Nephron progenitor cell (in vitro differentiated cells): ENCODE results near the gene KY.

ENCODE experiments used
- DNase-seq: peaks from one replicate; pipeline ENCODE4 v3.0.0; 2021
- H3K27ac Mint-ChIP-seq: 2 replicates; pipeline ENCODE4 v1.8.0; 2021; ENCODE audit warnings: mild to moderate bottlenecking, moderate library complexity, mixed read lengths
- H3K27me3 Mint-ChIP-seq: 2 replicates; pipeline ENCODE4 v1.8.0; 2021; ENCODE audit warnings: mild to moderate bottlenecking, low read depth, mixed read lengths; ENCODE audit not compliant: poor library complexity
- H3K36me3 Mint-ChIP-seq: 2 replicates; pipeline ENCODE4 v1.8.0; 2021; ENCODE audit warnings: low read depth, mixed read lengths
- H3K4me1 Mint-ChIP-seq: 2 replicates; pipeline ENCODE4 v1.8.0; 2021; ENCODE audit warnings: mixed read lengths
- H3K4me3 Mint-ChIP-seq: 2 replicates; pipeline ENCODE4 v1.8.0; 2021; ENCODE audit warnings: mild to moderate bottlenecking, moderate library complexity, mixed read lengths
- H3K9me3 Mint-ChIP-seq: 2 replicates; pipeline ENCODE4 v1.8.0; 2021; ENCODE audit warnings: mild to moderate bottlenecking, moderate library complexity, mixed read lengths
- TF ChIP-seq, protein P1 (sequence below): fragments of 200-600 bp; sonication (generic); IDR thresholded peaks from 2 replicates; pipeline ENCODE4 v1.5.0; 2021; ENCODE audit warnings: antibody characterized with exemption

Gene KY

GRCh38 chr3:134606033-134607025 is 44.5 kb downstream of the KY start:
- Mint-ChIP-seq H3K4me3 (no peak overlapping the region), H3K9me3 (no peaks in the 10 kb centered on the region), H3K36me3 (no peaks in the 10 kb centered on the region), H3K27ac (no peak overlapping the region), H3K27me3 (peaks cover 16% of the 10 kb centered on the region), H3K4me1 (peaks cover 40% of the 10 kb centered on the region)
- TF ChIP-seq, protein P1, sequence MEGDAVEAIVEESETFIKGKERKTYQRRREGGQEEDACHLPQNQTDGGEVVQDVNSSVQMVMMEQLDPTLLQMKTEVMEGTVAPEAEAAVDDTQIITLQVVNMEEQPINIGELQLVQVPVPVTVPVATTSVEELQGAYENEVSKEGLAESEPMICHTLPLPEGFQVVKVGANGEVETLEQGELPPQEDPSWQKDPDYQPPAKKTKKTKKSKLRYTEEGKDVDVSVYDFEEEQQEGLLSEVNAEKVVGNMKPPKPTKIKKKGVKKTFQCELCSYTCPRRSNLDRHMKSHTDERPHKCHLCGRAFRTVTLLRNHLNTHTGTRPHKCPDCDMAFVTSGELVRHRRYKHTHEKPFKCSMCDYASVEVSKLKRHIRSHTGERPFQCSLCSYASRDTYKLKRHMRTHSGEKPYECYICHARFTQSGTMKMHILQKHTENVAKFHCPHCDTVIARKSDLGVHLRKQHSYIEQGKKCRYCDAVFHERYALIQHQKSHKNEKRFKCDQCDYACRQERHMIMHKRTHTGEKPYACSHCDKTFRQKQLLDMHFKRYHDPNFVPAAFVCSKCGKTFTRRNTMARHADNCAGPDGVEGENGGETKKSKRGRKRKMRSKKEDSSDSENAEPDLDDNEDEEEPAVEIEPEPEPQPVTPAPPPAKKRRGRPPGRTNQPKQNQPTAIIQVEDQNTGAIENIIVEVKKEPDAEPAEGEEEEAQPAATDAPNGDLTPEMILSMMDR = no peak
- no peak for DNase-seq

DNA sequence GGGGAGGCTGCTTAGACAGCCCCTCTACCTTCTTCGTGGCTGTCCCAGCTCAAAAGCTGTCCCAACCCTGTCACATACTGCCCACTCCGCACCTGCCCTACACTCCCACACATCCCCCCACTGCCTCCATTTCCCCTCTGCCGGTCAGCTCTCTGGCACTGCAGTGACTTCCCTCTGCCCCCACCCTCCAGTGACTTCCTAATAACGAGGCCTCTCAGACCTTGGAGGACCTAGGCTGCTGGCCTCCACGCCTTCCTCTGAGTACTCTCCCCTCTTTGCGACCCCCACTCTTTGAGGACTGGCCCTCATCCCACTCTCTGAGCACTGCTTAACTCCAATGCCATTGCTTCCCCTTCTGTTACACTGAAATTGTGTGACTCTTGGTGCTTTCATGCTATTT is 45.3 kb downstream of the KY start:
- Mint-ChIP-seq H3K4me3 (no peak overlapping the region), H3K27me3 (peaks cover 21% of the 10 kb centered on the region)
- TF ChIP-seq, protein P1 = no peak

DNA sequence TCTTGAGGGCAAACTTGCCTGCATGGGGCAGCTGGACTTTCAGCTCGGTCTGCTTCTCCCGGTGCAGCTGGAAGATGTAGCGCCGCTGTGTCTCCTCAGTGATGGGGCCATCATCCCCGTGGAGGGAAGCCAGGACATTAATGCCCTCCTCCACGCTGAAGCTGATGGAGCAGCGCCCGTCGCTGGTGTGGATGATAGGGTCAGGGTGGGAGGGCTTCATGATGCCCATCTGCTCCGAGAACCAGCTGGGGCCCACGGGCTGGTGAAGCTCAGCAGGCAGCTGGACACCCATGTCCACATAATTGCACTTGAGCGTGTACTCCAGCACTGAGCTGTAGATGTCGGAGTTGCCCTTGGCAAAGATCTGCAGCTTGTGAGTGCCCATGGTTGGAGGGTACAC is 46.9 kb downstream of the KY start:
- H3K36me3 Mint-ChIP-seq = no peaks in the 10 kb centered on the region
- TF ChIP-seq, protein P1 = no peak
- H3K9me3 Mint-ChIP-seq = no peaks in the 10 kb centered on the region
- no peak overlapping the region for H3K27ac Mint-ChIP-seq
- no peak for DNase-seq
- peaks cover 32% of the 10 kb centered on the region for H3K4me1 Mint-ChIP-seq
- H3K27me3 Mint-ChIP-seq = peaks cover 22% of the 10 kb centered on the region
- no peak overlapping the region for H3K4me3 Mint-ChIP-seq

More for the DNA sequence above, 45.3 kb downstream of the KY start:
- Mint-ChIP-seq H3K9me3 (no peaks in the 10 kb centered on the region), H3K27ac (no peak overlapping the region), H3K4me1 (peaks cover 45% of the 10 kb centered on the region), H3K36me3 (no peaks in the 10 kb centered on the region)
- DNase-seq = no peak

DNA sequence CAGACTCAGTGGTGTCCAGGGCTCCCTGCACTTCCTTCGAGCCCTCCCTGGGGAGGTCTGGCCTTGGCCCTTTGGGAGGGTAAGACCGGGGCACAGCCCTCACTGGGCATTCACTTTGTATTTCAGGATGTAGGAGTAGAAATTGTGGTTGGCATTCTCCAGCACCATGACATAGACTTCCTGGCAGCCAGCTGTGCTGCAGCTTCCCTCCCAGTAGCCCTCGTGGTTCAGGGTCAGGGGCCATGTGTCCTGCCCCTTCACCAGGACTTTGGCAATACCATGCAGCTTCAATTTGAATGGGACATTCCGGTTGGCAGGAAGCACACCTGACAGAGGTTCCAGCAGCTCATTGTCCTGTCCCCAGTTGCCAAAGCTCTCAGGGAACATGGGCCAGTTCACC is 47.3 kb downstream of the KY start:
- DNase-seq = no peak

GRCh38 chr3:134602440-134602814 is 48.4 kb downstream of the KY start:
- peaks cover 30% of the 10 kb centered on the region for H3K4me1 Mint-ChIP-seq
- DNase-seq = no peak
- no peak overlapping the region for H3K27ac Mint-ChIP-seq
- peaks cover 19% of the 10 kb centered on the region for H3K27me3 Mint-ChIP-seq
- TF ChIP-seq, protein P1 = no peak
- H3K4me3 Mint-ChIP-seq = no peak overlapping the region
- no peaks in the 10 kb centered on the region for H3K9me3 Mint-ChIP-seq
- H3K36me3 Mint-ChIP-seq = no peaks in the 10 kb centered on the region

More for the DNA sequence above, 47.3 kb downstream of the KY start:
- peaks cover 19% of the 10 kb centered on the region for H3K27me3 Mint-ChIP-seq
- H3K36me3 Mint-ChIP-seq = no peaks in the 10 kb centered on the region
- TF ChIP-seq, protein P1 = no peak
- no peak overlapping the region for H3K4me3 Mint-ChIP-seq
- no peaks in the 10 kb centered on the region for H3K9me3 Mint-ChIP-seq
- no peak overlapping the region for H3K27ac Mint-ChIP-seq
- H3K4me1 Mint-ChIP-seq = peaks cover 30% of the 10 kb centered on the region
